GM12878 (cell line): ENCODE measurements around the gene CCR7. TPM values are rescaled to one million over a fixed set of nuclear protein-coding genes. Genes with fewer than 3 reads are reported as not detected.

Source experiments
- ATF7 ChIP-seq: fragments of 450-650 bp; IDR thresholded peaks from 2 replicates; pipeline ENCODE4 v1.6.1; 2016; ENCODE audit warnings: low read depth, mild to moderate bottlenecking
- CHD4 ChIP-seq: fragments of 200-600 bp; sonication (generic); IDR thresholded peaks from 2 replicates; pipeline ENCODE4 v1.6.1; 2016; ENCODE audit warnings: mild to moderate bottlenecking
- NBN ChIP-seq: fragments of 450-650 bp; IDR thresholded peaks from 2 replicates; pipeline ENCODE4 v1.6.1; 2016
- ZBTB33 ChIP-seq: fragments of 450-650 bp; IDR thresholded peaks from 2 replicates; pipeline ENCODE4 v1.6.1; 2017; ENCODE audit warnings: mild to moderate bottlenecking
- polyA plus RNA-seq, 11 experiments: library from polyadenylated mRNA; depleted of rRNA in 4 of 11; unstranded in 6 of 11; stranded (reverse) in 5 of 11; fragments of >200 nt; fragmentation: Nextera tagmentation in 4 of 11; fragmentation: Illumina TruSeq in 1 of 11; extraction: Ambion mirVana in 4 of 11; extraction: Trizol in 1 of 11; gene quantifications; 1 replicate in 1 of 11; 2 replicates in 10 of 11; pipeline versions ENCODE4 v1.2.1 to v1.2.3, GENCODE V29; 2011 to 2016; ENCODE audit warnings: inconsistent platforms in 2 of 11, missing spikeins in 2 of 11, low read depth in 1 of 11
- total RNA-seq, 4 experiments: library from RNA; depleted of rRNA in 3 of 4; stranded (reverse); fragments of >200 nt in 3 of 4; fragmentation: Illumina TruSeq in 1 of 4; extraction: Trizol in 1 of 4; gene quantifications; 2 replicates each; pipeline versions ENCODE4 v1.2.1 to v1.2.3, GENCODE V29; 2013 to 2021
- TF ChIP-seq, protein P1 (sequence below): fragments of 450-650 bp; IDR thresholded peaks from 2 replicates; pipeline ENCODE4 v1.6.1; 2016; ENCODE audit warnings: mild to moderate bottlenecking, moderate library complexity, borderline replicate concordance

CCR7 gene
- total and polyA plus RNA-seq, 10 of the 15 experiments (the other 5 are each of a cell fraction or from before 2014, with no cell fraction given): 131 to 1,171 (median 260) TPM

DNA sequence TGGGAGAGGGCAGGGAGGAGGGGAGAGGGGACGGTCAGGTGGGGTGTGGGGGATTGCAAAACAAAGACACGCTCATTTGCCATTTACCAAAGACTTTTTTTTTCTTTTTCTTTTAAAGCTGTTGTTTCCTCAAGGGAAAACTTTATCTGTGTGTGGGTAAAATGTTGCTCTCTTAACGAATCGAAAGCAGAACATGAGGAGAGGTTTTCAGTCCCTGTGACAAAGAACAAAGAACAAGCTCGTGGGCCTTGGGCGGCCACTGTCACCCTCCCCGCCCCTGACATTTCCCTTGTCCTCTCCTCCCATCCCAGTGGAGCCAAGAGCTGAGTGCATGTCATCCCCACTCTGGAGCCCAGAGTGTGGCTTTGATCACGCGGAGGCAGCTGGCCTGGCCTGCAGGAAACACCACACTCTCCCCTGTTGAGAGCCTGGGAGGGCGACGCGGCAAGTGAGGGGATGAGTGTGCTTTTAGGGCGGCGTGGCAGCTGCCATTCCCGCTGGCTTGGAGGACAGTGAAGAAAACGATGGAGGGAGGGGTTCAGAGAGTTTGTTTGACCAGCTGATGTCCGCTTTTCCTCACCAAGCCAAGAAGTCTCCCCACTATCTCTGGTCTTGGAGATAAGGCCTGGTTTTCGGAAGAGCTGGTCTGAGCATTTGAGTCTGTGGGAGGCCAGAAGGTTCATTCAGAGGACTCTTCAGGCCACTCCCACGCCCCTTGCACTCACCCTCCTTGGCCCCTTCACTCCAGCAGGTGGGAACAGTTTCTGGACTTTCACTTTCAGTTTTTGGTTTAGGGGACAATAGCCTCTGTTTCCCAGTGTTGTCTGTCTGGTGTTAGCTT, 11.4 kb downstream of the CCR7 start (continued):
- TF ChIP-seq, protein P1, sequence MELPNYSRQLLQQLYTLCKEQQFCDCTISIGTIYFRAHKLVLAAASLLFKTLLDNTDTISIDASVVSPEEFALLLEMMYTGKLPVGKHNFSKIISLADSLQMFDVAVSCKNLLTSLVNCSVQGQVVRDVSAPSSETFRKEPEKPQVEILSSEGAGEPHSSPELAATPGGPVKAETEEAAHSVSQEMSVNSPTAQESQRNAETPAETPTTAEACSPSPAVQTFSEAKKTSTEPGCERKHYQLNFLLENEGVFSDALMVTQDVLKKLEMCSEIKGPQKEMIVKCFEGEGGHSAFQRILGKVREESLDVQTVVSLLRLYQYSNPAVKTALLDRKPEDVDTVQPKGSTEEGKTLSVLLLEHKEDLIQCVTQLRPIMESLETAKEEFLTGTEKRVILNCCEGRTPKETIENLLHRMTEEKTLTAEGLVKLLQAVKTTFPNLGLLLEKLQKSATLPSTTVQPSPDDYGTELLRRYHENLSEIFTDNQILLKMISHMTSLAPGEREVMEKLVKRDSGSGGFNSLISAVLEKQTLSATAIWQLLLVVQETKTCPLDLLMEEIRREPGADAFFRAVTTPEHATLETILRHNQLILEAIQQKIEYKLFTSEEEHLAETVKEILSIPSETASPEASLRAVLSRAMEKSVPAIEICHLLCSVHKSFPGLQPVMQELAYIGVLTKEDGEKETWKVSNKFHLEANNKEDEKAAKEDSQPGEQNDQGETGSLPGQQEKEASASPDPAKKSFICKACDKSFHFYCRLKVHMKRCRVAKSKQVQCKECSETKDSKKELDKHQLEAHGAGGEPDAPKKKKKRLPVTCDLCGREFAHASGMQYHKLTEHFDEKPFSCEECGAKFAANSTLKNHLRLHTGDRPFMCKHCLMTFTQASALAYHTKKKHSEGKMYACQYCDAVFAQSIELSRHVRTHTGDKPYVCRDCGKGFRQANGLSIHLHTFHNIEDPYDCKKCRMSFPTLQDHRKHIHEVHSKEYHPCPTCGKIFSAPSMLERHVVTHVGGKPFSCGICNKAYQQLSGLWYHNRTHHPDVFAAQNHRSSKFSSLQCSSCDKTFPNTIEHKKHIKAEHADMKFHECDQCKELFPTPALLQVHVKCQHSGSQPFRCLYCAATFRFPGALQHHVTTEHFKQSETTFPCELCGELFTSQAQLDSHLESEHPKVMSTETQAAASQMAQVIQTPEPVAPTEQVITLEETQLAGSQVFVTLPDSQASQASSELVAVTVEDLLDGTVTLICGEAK: peak; percentile 90
- no peak for TF ChIP-seq CHD4
- peak; percentile 67; the same call in 1 of the 2 replicates for TF ChIP-seq ZBTB33
- TF ChIP-seq NBN: 0 out of 2 replicates have a peak, but pooled peaks have one; percentile 69
- TF ChIP-seq ATF7: peak; percentile 34
